ENCODE measurements around the gene TMEM259.

TMEM259 gene

DNA sequence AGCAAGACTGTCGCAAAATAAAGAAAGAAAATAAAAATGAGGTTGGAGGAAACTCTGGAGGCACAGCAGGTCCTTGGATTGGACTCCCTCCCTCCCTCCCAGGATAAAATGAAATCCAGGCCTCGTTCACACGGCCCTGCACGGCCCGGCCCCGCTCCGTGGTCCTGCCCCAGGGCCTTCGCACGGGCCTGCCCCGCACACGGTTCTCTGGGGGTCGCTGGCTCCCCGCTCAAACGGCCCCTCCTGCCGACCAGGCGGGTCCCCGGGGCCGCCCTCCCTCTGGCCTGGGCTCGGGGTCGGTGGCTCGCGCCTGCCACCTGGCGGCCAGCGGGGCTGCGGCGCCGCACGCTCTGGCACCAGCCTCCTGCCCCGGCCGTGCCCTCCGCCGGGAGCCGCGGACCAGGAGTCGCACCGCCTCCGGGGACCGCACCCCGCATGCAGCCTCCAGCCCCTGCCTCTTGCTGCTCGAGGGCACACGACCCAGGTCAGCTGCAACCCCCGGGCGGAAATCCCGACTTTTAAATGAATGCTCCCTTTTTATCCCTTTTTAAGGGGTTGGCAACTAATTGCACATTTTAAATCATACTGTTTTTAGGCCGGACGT is 38.3 kb downstream of the TMEM259 start:
- DNase-seq: no peak

DNA sequence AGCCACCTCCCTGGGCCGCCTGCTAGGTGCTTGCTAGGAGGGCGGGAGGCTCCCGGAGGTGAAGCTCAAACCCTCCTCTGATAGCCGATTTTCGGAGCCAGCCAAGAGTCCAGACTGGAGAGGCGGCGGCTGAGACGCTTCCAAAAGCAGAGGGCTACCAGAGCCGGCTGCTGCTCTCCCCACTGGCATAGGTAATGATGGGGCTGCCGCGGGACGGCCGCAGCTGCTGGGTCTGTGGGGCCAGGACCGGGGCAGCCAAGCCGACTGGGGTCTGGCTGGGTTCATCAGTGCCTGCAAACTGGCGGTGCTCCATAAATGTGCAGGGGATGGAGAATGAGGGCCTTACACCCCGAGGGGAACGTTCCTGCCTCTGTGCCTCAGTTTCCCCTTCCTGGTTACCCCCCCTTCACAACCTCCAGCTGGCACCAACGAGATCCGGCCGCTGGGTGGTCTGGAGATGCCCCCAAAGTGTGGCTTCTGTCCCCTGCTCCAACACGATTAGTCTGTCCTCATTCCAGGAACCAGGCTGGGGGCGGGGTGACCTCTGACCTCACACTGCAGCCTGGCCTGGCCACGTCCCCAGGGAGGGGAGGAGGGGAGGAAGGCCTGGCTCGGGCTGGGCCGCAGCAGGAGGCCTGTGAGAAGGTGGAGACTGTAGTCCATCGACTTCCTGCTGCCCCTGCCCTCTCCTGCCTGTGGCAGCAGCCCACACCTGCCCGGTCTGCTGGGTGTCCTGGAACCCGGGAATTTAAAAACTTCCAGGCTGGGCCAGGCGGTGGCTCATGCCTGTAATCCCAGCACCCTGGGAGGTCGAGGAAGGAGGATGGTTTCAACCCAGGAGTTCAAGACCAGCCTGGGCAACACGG is 40.6 kb downstream of the TMEM259 start:
- no peak for DNase-seq

DNA sequence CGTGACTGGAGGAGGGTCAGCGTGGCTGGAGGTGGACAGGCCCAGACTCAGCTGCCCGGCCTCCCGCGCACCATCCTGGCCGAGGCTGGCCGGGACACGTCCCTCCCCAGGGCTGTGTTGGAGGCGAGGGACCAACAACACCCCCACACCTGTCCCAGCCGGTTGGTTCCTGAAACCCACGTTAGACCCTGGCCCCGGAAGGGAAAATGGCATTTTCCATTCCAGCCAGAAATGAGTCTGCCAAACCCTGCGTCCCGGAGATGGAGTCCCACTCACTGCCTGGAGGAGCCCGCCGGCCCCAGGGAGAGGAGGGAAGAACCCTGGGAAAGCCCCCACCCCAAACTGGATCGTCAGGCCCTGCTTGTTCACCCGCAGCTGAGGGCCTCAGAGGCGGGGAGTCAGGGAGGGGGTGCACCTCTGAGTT is 41.6 kb downstream of the TMEM259 start:
- no peak for DNase-seq

DNA sequence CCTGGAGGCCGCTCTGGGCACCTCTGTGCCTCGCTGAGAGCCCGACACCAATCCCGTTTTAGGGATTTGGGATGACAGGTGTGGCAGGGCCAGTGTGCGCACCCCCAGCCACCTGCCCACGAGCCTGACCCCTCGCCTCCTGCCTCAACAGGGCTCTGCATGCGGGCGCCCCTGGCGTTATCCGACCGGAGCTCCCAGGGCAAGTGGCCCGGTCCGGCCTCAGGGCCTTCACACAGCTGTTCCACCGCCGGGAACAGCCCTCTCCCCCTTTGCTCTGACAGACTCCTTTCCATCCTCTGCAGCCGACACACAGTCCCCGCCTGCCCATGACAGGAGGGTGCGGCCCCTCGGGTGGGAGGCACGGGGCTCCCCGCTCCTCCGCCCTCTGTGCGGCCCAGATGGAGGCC is 43.9 kb downstream of the TMEM259 start:
- DNase-seq: no peak

DNA sequence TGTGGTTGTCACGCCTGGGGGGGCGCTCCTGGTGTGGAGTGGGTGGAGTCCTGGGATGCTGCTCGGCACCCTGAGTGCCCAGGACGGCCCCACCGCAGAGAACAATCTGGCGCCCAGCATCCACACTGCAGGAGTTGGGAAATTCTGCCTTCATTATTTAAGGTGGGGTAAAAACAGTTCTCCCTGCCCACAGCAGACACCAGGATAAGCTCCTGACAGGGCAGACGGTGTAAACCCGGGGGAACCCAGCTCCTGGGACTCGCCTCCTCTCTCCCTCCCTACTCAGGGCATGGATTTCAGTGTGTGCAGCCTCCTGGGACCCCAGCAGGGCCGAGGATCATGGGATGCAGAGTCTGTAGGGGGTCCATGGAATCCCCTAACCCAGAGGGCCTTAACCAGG is 44.4 kb downstream of the TMEM259 start:
- no peak for DNase-seq

DNA sequence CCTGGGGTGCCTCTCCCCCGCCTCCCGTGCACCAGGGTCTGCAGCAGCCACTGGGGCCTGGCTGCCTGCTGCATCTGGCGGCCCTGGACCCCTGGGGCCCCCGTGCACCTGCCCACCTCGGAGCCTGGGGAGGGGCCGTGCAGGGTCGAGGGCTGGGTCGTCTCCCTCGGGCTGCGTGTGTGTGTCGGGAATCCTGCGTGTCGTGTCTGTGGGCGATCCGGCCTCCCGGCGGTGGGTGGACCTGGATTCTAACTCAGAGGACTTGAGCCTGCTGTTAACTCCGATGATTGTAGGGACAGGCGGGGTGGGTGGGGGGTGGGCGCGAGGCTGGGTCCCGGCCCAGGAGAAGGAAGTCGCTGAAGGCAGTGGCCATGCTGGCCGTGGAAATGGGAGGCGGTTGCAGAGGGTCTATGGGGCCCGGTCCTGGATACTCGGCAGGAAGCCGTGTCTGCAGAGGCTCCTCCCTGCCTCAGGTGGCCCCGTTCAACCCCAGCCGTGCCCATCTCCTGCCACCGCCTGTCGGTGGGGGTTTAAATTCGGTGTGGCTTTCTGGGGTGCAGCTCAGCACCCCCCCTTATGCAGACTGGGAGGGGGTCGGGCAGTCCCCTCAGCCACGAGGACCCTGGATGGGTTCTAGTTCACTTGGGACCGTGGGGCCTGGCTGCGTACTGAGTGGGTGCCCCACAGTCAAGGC is 46.2 kb downstream of the TMEM259 start:
- DNase-seq: no peak

DNA sequence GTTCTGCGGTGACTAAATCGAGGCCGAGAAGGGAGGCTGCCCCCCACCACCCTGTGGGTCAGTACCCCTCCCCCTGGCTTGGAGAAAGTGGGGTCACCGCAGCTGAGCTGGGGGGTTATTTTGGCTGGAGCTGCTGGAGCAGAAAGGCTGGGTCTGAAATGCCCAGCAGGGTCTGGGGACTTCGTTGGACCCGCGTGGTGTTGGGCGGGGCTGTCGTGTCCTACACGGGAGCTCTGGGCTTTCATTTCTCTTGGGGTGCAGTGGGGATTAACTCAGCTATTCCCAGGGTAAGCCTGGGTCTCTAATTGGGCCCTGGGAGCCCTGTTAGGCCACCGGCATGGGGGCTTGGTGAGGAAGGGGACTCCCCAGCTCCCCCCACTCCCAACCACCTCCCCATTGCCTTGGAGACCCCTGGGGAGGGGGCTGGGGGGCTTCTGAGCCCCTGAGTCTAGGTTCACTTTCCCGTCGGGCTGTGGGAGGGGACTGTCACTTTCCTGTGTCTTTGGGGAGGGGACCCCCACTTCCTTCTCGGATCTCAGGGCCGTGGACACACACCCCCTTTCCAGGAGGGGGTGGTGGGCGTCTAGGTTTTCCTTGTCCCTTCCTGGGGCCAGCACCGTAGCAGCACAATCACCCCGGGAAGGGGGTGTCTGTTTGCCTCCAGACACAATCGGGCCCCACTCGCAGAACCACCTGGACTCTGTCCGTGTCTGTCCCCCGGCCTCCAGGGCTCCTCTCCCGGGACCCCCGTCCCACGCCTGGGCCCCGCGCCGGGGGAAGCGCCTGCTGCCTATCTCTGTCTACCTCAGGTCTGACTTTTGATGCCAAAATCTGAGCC is 47.0 kb downstream of the TMEM259 start:
- no peak for DNase-seq

DNA sequence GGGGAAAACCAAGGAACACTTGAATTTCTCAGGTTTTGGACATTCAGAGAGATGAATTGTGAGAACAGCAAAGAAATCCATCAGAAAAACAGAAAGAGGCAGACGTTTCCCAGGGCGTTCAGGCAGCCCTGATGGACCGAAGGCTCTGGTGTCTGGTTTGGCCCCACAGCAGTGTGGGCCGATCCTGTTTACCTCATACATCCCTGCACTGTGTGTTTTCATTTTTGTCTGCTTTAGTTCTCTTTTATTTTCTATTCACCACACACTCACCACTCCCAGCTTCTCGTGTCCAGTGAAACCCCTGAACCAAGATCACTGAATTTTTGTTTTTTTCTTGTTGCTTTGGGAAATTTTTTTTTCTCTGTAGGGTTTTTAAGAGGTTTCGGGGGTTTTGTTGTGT is 48.6 kb downstream of the TMEM259 start:
- DNase-seq: no peak

DNA sequence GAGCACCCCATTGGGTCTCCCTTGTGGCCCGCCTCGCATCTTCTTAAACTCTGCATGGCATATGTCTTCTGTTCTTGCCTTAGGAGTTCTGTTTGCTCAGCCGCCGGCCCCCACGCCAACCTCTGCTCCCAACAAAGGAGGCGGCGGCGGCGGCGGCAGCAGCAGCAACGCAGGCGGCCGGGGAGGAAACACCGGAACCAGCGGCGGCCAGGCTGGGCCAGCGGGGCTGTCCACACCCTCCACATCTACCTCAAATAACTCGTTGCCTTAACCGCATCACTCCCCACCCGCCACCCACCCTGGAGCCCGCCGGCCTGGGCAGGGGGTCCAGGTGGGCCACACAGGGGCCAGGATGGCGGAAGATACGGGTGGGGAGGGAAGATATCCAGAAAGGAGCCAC is 49.1 kb downstream of the TMEM259 start:
- DNase-seq: no peak

DNA sequence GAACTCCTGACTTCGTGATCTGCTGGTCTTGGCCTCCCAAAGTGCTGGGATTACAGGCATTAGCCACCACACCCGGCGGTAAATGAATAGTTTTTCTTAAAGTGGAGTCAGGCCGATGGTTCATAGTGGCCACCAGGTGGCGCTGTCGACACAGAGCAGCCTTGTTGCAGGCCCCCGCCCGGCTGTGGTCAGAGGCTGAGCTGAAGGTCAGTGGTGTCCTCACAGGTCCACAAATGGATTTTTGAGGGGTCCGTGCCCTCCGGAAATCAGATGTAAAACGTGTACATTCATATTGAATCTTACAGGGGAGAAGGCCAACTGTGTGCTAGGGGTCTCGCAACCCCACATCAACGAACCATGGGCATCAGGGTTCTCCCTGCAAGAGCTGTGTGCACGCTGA is 50.2 kb downstream of the TMEM259 start:
- DNase-seq: no peak

DNA sequence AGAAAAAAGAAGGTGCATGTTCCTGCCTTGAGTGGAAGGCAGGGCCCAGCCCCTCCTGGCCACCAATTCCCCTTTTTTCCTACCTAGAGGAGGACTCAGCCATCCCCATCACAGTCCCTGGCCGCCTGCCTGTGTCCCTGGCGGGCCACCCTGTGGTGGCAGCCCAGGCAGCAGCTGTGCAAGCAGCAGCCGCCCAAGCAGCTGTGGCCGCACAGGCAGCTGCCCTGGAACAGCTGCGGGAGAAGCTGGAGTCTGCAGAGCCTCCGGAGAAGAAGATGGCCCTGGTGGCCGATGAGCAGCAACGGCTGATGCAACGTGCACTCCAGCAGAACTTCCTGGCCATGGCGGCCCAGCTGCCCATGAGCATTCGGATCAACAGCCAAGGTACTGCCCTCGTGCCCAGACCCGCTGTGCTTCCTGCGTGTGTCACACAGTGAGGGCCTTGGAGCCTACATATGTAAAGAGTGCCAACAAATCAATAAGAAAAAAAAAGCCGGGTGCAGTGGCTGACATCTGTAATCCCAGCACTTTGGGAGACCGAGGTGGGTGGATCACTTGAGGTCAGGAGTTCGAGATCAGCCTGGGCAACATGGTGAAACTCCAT is 54.3 kb downstream of the TMEM259 start:
- no peak for DNase-seq

DNA sequence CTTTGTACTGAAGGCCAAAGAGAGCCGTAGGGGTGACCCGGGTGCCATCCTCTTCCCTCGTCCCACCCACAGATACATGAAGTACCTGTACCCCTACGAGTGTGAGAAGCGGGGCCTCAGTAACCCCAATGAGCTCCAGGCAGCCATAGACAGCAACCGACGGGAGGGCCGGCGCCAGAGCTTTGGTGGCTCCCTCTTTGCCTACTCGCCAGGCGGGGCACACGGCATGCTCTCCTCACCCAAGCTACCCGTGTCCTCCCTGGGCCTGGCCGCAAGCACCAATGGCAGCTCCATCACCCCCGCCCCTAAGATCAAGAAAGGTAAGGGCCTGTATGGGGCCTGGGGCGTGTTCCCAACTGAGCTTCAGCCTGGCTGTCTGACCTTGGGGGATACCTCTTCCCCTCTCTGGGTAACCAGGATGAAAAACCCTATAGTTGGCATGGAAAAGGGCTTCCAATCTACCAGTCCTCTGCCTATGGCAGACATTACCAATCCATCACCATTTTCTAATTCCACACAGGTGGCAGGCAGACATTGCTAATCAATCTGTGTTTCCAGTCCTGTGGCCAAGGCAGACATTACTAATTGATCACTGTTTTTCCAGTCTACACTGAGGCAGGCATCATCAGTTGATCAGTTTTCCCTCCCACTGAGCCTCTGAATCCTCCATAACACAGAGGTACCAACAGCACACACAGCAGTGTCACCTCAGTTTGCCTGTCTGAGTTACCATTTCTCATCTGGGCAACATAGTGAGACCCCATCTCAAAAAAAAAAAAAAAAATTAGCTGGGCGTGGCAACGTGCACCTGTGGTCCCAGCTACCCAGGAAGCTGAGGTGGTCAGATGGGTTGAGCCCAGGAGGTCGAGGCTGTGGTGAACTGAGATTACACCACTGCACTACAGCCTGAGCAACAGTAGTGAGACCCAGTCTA is 55.9 kb downstream of the TMEM259 start:
- no peak for DNase-seq

DNA sequence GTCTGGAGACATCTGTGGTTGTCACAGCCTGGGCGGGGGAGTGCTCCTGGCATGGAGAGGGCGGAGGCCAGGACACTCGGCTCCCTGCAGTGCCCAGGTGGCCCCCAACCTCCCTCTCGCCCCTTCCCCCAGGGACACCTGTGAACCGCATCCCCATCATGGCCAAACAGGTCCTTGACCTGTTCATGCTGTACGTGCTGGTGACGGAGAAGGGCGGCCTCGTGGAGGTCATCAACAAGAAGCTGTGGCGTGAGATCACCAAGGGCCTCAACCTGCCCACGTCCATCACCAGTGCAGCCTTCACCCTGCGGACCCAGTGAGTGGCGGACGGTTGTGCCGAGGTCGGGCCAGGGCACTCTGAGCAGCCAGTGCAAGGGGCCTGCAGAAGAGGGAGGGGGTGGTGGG is 56.8 kb downstream of the TMEM259 start:
- DNase-seq: no peak

DNA sequence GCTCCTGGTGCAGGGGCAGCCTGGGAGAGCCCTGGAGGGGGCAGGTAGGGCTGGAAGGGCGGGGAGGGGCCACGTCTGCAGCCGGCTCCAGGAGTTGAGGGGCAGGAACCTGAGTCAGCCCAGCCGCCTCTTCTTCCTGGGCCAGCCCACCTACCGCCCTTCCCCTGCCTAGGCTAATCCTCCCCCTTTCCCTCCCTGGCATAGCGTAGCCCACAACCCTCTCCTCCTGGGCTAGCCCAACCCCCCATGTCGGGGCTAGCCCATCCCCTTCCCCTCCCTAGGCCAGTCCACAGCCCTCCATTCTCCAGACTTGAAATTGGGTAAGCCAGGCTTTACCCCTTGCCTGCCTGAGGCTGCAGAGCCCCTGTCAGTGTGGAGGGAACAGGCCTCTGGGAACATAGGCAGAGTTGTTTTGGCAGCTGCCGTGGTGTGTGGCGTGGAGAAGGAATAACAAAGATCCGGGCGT is 57.4 kb downstream of the TMEM259 start:
- DNase-seq: no peak

DNA sequence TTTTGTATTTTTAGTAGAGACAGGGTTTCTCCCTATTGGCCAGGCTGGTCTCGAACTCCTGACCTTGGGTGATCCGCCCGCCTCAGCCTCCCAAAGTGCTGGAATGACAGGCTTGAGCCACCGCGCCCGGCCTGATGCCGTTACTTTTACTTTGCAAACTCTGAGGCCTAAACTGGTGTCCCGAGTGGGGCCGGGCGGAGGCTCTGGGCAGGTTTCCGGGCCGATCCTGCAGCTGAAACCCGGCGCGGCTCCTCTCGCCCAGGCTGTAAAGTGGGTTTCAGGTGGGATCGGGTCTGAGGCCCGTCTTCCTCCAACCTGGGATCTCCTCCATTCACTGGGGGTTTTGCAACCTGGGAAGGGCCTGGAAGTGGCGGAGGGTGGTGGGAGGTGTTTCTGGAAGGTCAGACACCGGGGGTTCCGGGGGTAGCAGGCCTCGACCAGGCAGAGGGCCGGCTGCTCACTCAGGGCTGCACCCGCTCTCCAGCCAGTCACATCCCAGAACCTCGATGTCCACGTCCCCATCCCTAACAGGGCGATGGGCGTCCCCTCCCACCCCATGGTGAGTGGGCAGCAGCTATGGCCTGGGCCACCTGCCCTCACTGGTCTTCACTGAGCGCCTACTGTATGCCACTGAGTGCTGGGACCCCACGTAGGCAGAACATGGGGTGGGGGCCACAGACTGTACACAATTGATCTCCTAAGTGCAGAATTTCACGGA is 58.1 kb downstream of the TMEM259 start:
- no peak for DNase-seq

DNA sequence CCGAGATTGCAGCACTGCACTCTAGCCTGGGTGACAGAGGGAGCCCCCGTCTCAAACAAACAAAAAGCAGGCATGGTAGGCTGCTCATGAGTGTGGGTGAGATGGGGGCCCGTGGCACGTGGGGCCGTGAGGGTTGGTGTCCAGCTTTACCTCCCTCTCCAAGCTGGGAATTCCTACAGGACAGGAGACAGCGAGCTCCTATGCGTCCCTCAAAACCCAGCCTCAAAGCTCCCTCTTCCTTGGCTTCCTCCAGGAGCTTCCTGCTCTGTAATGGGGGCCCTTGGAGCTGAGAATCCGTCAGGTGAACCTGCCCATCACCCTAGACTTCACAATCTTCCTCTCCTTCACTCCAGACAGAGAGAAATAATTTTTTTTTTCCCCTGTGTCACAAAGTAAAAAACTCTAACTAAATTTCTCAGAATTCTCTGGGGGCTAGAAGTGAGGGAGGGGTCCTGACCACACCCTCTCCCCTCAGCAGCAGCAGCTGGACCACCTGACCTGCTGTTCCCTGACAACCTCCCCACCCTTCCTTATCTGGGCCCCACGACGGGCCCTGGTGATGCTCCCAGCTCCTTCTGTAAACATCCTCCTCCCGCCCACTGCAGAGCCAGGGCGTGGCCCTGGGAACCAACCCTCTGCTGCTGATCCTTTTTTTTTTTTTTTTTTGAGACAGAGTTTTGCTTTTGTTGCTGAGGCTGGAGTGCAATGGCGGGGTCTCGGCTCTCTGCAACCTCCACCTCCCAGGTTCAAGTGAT is 58.9 kb downstream of the TMEM259 start:
- DNase-seq: no peak

DNA sequence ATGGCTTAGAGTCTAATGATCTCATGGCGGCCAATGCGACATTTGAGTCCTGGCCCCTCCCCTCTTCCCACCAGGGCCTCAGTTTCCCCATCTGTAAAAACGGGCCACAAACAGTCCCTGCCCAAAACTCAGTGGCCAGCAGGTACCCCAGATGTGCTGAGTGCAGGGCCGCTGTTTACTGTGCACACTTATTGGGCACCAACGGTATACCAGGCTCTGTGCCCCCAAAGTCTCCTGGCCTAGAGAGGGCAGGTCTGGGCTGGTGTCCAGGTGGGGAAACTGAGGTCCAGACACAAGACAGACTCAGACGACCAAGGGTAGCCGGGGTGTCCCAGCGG is 60.4 kb downstream of the TMEM259 start:
- no peak for DNase-seq

DNA sequence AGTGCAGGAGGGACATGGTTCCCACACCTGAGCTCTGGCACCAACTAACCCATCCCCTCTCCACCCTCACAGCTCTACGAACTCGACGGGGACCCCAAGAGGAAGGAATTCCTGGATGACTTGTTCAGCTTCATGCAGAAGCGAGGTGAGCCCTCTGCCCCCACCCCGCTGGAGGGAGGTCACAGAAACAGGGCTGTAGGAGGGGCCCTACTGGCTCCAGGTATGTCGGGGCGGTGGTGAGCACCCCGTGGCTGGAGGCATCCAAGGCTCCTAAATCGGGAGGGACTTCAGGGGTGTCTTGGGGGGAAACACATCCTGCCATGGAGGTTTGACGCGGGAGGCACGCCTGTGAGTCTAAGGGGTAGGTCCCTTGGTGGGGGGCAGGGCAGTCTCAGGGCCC is 60.9 kb downstream of the TMEM259 start:
- DNase-seq: no peak
